NT2/D1 (cell line): ENCODE measurements around the gene SUN5.

Experiments used
- SUZ12 ChIP-seq: IDR thresholded peaks from 2 replicates; pipeline ENCODE4 v1.6.1; 2011; ENCODE audit not compliant: insufficient read length, insufficient read depth; ENCODE audit errors: extremely low read depth
- ZNF274 ChIP-seq: IDR thresholded peaks from 2 replicates; pipeline ENCODE4 v1.6.1; 2011; ENCODE audit warnings: mild to moderate bottlenecking, low read depth, low read length

DNA sequence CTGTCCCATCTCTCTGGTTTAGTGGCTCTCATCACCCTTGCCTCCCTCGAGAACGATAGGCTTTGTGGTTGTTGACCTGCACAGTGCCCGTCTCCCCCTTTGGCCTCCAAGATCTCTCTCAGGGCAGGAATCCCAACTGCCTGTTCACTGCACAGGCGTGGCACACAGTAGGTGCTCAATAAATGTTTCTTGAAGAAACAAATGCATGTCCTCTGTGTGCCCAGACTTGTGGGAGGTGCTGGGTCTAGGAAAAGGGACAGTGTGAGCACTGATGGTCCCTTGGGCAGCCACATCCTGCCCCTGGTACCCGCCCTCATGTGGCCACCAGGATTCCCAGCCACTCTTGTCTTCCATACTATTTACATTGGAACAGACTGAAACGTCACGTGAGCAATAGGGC is 24.6 kb upstream of the SUN5 start:
- TF ChIP-seq ZNF274, result no peak
- no peak for TF ChIP-seq SUZ12
